Fibroblast of lung (primary cell): Measurements from ENCODE around the gene KIF5A. TPM values are rescaled to one million over a fixed set of nuclear protein-coding genes. Genes with fewer than 3 reads are reported as not detected.

Source experiments
- DNase-seq, 2 donors: peaks; one replicate each; pipeline versions ENCODE4 v3.0.0 to v3.0.0-alpha.2; 2010; ENCODE audit warnings: low read depth in 2 of 2
- H2AFZ ChIP-seq: 2 replicates; pipeline ENCODE4 v1.5.1; 2012; ENCODE audit warnings: low read length, control low read depth, inconsistent platforms
- H3K27ac ChIP-seq: 2 replicates; pipeline ENCODE4 v1.5.1; 2011; ENCODE audit warnings: low read length, control low read depth; ENCODE audit not compliant: insufficient read depth
- H3K27me3 ChIP-seq: 2 replicates; pipeline ENCODE4 v1.5.1; 2011; ENCODE audit warnings: mild to moderate bottlenecking, low read length; ENCODE audit not compliant: control insufficient read depth, insufficient read depth
- H3K36me3 ChIP-seq: 2 replicates; pipeline ENCODE4 v1.5.1; 2011; ENCODE audit warnings: low read length; ENCODE audit not compliant: control insufficient read depth, insufficient read depth
- H3K4me1 ChIP-seq: 2 replicates; pipeline ENCODE4 v1.5.1; 2011; ENCODE audit warnings: low read length; ENCODE audit not compliant: control insufficient read depth, insufficient read depth; ENCODE audit errors: extremely low read depth
- H3K4me2 ChIP-seq: 2 replicates; pipeline ENCODE4 v1.5.1; 2011; ENCODE audit warnings: low read length, control low read depth; ENCODE audit not compliant: insufficient read depth; ENCODE audit errors: extremely low read depth
- H3K4me3 ChIP-seq, 4 experiments: fragments of 200-600 bp in 1 of 4; sonication (generic) in 1 of 4; replicated peaks in 1 of 4; 2 replicates each; pipeline ENCODE4 v1.5.1; 2011 to 2016; ENCODE audit warnings: low read length in 4 of 4, low read depth in 3 of 4, mild to moderate bottlenecking in 3 of 4, control low read depth in 2 of 4, inconsistent platforms in 1 of 4, mixed read lengths in 1 of 4; ENCODE audit not compliant: insufficient read depth in 1 of 4; ENCODE audit errors: control extremely low read depth in 1 of 4
- H3K79me2 ChIP-seq: 2 replicates; pipeline ENCODE4 v1.5.1; 2012; ENCODE audit warnings: mild to moderate bottlenecking, low read length, inconsistent platforms; ENCODE audit not compliant: control insufficient read depth, insufficient read depth
- H3K9ac ChIP-seq: 2 replicates; pipeline ENCODE4 v1.5.1; 2011; ENCODE audit warnings: mild to moderate bottlenecking, low read length, control low read depth; ENCODE audit not compliant: insufficient read depth
- H3K9me3 ChIP-seq: 2 replicates; pipeline ENCODE4 v1.5.1; 2012; ENCODE audit warnings: low read depth, low read length; ENCODE audit not compliant: control insufficient read depth, insufficient read depth
- H4K20me1 ChIP-seq: 2 replicates; pipeline ENCODE4 v1.5.1; 2011; ENCODE audit warnings: low read length; ENCODE audit not compliant: control insufficient read depth, insufficient read depth; ENCODE audit errors: extremely low read depth
- EZH2 ChIP-seq: IDR thresholded peaks from 2 replicates; pipeline ENCODE4 v1.5.1; 2012; ENCODE audit warnings: low read length, control low read depth, mild to moderate bottlenecking; ENCODE audit errors: missing control alignments
- polyA plus RNA-seq, 2 donors: library from polyadenylated mRNA; depleted of rRNA in 1 of 2; stranded (reverse) in 1 of 2; unstranded in 1 of 2; fragments of >200 nt; gene quantifications; 2 replicates each; pipeline ENCODE4 v1.2.1, GENCODE V29; 2011 to 2012; ENCODE audit warnings: missing spikeins in 1 of 2
- total RNA-seq: library from RNA; depleted of rRNA; stranded (reverse); fragments of >200 nt; gene quantifications from 2 replicates; pipeline ENCODE4 v1.2.1, GENCODE V29; 2014
- TF ChIP-seq, protein P1 (sequence below), 2 donors: IDR thresholded peaks in 1 of 2; conservative IDR thresholded peaks in 1 of 2; 1 replicate in 1 of 2; 2 replicates in 1 of 2; pipeline ENCODE4 v1.5.1; 2011 to 2012; ENCODE audit warnings: low read length in 2 of 2, control low read depth in 1 of 2, inconsistent platforms in 1 of 2, low read depth in 1 of 2, mild to moderate bottlenecking in 1 of 2

The KIF5A gene
- total and polyA plus RNA-seq, 2 donors (not counting 1 experiment from before 2014, with no cell fraction given), result 0.53 to 1.3 TPM

DNA sequence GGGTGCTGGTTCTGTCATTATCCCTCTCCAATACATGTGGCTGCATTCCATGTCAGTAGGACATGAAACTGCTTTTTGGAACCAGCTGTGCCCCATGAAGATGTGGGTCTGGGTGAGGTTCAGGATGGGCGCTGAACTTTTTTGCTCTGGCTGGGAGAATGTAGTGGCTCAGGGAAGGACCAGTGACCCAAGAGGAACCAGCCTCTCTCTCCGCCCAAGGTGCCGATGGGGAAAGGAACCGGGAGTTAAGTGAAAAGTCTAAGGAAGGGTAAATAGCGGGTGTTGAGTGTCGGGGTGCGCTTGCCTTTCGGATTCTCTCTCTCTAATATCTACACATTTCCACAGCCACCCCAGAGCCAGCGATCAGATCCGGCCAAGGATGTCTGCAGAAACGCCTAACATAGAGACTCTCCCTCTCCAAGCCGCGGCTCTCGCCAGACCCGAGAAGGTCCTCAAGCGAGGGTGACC is 69.2 kb downstream of the KIF5A start:
- no peak overlapping the region for H3K4me3 ChIP-seq
- H4K20me1 ChIP-seq, result no peaks in the 10 kb centered on the region
- no peak overlapping the region for H3K9ac ChIP-seq
- H3K4me1 ChIP-seq, result peaks cover 5% of the 10 kb centered on the region
- no peaks in the 10 kb centered on the region for H3K9me3 ChIP-seq
- H3K36me3 ChIP-seq, result no peaks in the 10 kb centered on the region
- no peak overlapping the region for H3K4me2 ChIP-seq
- TF ChIP-seq EZH2, result no peak
- TF ChIP-seq, protein P1, sequence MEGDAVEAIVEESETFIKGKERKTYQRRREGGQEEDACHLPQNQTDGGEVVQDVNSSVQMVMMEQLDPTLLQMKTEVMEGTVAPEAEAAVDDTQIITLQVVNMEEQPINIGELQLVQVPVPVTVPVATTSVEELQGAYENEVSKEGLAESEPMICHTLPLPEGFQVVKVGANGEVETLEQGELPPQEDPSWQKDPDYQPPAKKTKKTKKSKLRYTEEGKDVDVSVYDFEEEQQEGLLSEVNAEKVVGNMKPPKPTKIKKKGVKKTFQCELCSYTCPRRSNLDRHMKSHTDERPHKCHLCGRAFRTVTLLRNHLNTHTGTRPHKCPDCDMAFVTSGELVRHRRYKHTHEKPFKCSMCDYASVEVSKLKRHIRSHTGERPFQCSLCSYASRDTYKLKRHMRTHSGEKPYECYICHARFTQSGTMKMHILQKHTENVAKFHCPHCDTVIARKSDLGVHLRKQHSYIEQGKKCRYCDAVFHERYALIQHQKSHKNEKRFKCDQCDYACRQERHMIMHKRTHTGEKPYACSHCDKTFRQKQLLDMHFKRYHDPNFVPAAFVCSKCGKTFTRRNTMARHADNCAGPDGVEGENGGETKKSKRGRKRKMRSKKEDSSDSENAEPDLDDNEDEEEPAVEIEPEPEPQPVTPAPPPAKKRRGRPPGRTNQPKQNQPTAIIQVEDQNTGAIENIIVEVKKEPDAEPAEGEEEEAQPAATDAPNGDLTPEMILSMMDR (conservative IDR thresholded peaks at IDR 0.05 in 1 of 2, IDR thresholded peaks at IDR 0.05 in 1 of 2; ENCODE audit: low read depth in 1 of 2, low read length in 2 of 2), result no peak
- no peak overlapping the region for H3K27ac ChIP-seq
- peaks cover 30% of the 10 kb centered on the region for H3K27me3 ChIP-seq
- no peak overlapping the region for H2AFZ ChIP-seq
- no peaks in the 10 kb centered on the region for H3K79me2 ChIP-seq
- DNase-seq, result no peak

DNA sequence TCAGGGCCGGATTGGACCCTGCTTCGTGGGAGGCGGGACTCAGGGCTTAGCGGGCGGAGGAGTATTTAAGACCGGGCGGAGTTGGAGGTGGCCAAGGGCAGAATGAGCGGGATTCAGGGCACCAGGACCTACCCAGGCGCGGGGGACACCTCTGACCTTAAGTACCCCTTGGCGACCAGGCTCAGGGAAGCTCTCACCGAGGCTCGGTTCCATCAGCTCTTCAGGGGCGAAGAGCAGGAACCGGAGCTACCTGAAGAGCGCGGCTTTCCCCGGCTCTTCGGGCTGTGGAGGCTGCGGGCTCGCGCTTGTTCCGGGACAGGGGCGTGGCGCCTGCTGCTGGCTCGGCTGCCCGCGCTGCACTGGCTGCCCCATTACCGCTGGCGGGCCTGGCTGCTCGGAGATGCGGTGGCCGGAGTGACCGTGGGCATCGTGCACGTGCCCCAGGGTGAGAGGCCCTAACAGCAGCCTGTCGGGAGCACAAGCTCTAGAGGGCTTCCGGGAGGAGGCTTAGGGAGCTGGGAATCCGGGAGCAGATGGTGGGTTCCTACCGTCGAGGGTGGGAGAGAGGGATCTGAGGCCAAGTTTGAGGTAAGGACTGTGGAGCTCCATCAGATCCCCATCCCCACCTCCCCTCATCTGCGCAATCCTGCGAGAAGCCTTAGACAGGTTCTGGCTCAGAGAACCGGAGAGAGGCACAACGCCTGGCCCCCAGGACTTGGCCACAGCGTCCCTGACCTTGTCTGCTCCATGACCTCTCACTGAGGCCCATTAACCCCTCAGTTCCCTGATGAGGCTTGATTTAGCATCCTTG is 69.8 kb downstream of the KIF5A start:
- no peak overlapping the region for H3K9ac ChIP-seq
- TF ChIP-seq, protein P1 (conservative IDR thresholded peaks at IDR 0.05 in 1 of 2, IDR thresholded peaks at IDR 0.05 in 1 of 2; ENCODE audit: low read depth in 1 of 2, low read length in 2 of 2), result no peak
- no peak overlapping the region for H3K27ac ChIP-seq
- H3K79me2 ChIP-seq, result no peaks in the 10 kb centered on the region
- no peak overlapping the region for H3K4me2 ChIP-seq
- no peaks in the 10 kb centered on the region for H3K9me3 ChIP-seq
- peaks cover 5% of the 10 kb centered on the region for H3K4me1 ChIP-seq
- H4K20me1 ChIP-seq, result no peaks in the 10 kb centered on the region
- DNase-seq, result no peak
- no peak overlapping the region for H3K4me3 ChIP-seq
- no peaks in the 10 kb centered on the region for H3K36me3 ChIP-seq
- peaks cover 31% of the 10 kb centered on the region for H3K27me3 ChIP-seq
- no peak overlapping the region for H2AFZ ChIP-seq

DNA sequence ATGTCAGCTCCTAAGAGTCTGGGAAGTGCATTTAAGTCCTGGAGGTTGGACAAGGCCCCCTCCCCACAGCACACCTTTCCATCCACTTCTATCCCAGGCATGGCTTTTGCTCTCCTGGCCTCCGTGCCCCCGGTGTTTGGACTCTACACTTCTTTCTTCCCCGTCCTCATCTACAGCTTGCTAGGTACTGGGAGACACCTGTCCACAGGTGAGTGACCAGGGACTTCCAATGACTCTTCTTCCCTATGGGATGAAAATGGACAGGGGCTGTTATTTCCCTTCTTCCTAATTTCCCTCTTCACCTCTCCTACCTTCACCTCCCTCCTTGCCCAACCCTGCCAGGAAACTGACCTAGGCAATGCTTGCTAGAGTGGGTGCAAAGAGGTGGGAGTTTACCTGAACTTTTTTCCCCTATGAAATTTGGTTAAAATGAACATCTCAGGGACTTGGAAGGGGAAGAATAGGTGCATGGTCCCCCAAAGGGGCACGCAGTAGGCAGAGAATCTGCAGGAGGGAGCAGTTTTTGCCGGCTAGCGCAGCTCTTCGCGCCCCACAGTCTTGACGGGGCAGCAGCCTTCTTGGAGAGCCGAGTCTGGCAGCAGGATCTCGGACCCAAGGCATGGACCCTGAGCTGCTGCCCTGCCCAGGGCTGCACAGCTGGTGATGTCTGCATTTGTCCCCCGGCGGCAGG is 70.5 kb downstream of the KIF5A start:
- Histone ChIP-seq H4K20me1 (no peaks in the 10 kb centered on the region), H3K9ac (no peak overlapping the region), H3K27me3 (peaks cover 31% of the 10 kb centered on the region), H3K79me2 (no peaks in the 10 kb centered on the region), H3K4me2 (no peak overlapping the region), H3K4me1 (peaks cover 5% of the 10 kb centered on the region), H3K4me3 (no peak overlapping the region), H2AFZ (no peak overlapping the region), H3K27ac (no peak overlapping the region), H3K36me3 (no peaks in the 10 kb centered on the region), H3K9me3 (no peaks in the 10 kb centered on the region)
- no peak for DNase-seq
- TF ChIP-seq, protein P1 (conservative IDR thresholded peaks at IDR 0.05 in 1 of 2, IDR thresholded peaks at IDR 0.05 in 1 of 2; ENCODE audit: low read depth in 1 of 2, low read length in 2 of 2), result no peak
- no peak for TF ChIP-seq EZH2
